Body of pancreas (tissue), 4 donors: Measurements from ENCODE around the gene DMKN.

Experiments
- POLR2A ChIP-seq, 3 donors: fragments of 450-650 bp; IDR thresholded peaks; one replicate each; pipeline ENCODE4 v1.6.1; 2016; ENCODE audit warnings: antibody characterized with exemption in 3 of 3, mild to moderate bottlenecking in 2 of 3
- TF ChIP-seq, protein P1 (sequence below), 7 experiments: fragments of 450-650 bp in 4 of 7; fragments of 200-600 bp in 3 of 7; sonication (generic) in 3 of 7; IDR thresholded peaks; one replicate each; pipeline ENCODE4 v1.5.1; 2016 to 2019; ENCODE audit warnings: antibody characterized with exemption in 7 of 7

DNA sequence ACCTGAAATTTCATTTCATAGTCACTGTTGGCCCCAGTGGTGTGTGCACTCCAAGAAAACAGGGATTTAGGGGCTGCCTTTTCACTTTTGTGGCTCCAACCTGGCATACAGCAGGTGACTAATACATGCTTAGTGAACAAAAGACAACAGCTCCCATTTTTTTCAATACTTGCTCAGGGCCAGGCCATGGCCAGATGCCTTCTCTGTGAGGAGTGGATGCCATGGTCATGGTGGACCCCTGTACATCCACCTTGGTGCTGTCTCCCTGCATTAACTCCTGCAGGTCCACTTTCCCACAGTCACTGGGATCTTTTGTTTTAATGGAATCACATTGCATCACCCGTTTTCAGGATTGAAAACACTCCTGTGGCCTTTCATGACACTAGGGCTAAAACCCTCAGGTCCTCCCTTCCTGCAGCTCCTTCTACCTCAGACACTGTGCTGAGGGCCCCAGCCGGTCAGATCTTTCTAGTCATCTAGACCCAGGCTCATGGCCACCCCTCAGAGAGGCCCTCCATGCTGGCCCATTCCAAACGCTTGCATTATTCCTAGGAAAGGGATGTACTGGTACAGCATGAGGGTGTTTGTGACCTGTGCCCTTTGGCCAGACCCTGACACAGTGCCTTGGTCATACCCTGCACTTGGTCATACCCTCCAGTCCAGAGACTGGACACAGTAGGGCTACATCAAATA lies 30.8 kb upstream of the DMKN start:
- TF ChIP-seq, protein P1, sequence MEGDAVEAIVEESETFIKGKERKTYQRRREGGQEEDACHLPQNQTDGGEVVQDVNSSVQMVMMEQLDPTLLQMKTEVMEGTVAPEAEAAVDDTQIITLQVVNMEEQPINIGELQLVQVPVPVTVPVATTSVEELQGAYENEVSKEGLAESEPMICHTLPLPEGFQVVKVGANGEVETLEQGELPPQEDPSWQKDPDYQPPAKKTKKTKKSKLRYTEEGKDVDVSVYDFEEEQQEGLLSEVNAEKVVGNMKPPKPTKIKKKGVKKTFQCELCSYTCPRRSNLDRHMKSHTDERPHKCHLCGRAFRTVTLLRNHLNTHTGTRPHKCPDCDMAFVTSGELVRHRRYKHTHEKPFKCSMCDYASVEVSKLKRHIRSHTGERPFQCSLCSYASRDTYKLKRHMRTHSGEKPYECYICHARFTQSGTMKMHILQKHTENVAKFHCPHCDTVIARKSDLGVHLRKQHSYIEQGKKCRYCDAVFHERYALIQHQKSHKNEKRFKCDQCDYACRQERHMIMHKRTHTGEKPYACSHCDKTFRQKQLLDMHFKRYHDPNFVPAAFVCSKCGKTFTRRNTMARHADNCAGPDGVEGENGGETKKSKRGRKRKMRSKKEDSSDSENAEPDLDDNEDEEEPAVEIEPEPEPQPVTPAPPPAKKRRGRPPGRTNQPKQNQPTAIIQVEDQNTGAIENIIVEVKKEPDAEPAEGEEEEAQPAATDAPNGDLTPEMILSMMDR (IDR thresholded peaks at IDR 0.05): no peak
- no peak for TF ChIP-seq POLR2A (IDR thresholded peaks at IDR 0.05)
